ENCODE results near the gene PPDPF. TPM values are rescaled to one million over a fixed set of nuclear protein-coding genes. Genes with fewer than 3 reads are reported as not detected.
"Not testable (repeated sequence)": the region's sequence is repeated elsewhere in the genome, so short reads cannot be mapped to it uniquely, and the experiment has no call there.

The PPDPF gene
- total RNA-seq, 2 experiments from 2014 or later = 34.9 to 117 TPM

DNA sequence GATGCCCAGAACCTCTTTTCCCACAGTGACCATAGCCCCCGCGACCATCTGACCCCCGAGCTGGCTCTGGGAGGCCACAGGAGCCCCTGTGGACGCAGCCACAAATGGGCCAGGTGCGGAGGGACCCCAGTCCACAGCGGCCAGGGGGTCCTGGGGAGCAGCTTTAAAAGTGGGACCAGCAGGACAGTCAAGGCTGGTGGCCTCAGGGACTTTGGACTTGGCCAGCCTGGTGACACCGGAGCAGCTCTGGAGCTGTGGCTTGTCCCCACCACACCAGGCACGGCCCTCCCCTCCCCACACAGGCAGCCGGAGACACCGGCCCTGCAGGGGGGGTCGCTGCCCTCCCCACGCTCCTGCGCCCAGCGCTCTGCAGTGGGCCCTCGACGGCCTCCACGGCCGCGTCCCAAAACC, 36.9 kb downstream of the PPDPF start:
- H3K4me2 ChIP-seq (ENCODE audit: low read length) = no peak overlapping the region
- intact Hi-C loops (cut with micrococcal nuclease; ENCODE audit: unreplicated experiment) = no loop called here
- H3K4me1 ChIP-seq (ENCODE audit: insufficient read depth, low read length, poor library complexity, severe bottlenecking) = peaks cover 24% of the 10 kb centered on the region
- ChIA-PET CTCF (ENCODE audit: unreplicated experiment) (no interaction called here), POLR2A (interaction anchor here (0.6 to 1.2 kb wide), 2 partner anchors 15 to 17 kb away, joined by 3 to 4 read pairs; partner anchors contain the start of gene HELZ2)
- no peak for DNase-seq (ENCODE audit: low spot score)
- BruUV-seq (replicated peaks) = no TSS peak
- no peaks in the 10 kb centered on the region for H3K9me2 ChIP-seq (ENCODE audit: insufficient read depth, low read length)
- H4K20me1 ChIP-seq (ENCODE audit: insufficient read depth, low read length) = no peaks in the 10 kb centered on the region
- no peaks in the 10 kb centered on the region for H3K79me2 ChIP-seq (ENCODE audit: insufficient read depth, low read depth, low read length)
- H3K4me3 ChIP-seq (ENCODE audit: low read depth, low read length, poor library complexity, severe bottlenecking) = no peak overlapping the region
- H3K36me3 ChIP-seq (ENCODE audit: insufficient read depth, low read length) = no peaks in the 10 kb centered on the region
- H3K9me3 ChIP-seq (ENCODE audit: low read length) = no peaks in the 10 kb centered on the region
- TF ChIP-seq, protein P1, sequence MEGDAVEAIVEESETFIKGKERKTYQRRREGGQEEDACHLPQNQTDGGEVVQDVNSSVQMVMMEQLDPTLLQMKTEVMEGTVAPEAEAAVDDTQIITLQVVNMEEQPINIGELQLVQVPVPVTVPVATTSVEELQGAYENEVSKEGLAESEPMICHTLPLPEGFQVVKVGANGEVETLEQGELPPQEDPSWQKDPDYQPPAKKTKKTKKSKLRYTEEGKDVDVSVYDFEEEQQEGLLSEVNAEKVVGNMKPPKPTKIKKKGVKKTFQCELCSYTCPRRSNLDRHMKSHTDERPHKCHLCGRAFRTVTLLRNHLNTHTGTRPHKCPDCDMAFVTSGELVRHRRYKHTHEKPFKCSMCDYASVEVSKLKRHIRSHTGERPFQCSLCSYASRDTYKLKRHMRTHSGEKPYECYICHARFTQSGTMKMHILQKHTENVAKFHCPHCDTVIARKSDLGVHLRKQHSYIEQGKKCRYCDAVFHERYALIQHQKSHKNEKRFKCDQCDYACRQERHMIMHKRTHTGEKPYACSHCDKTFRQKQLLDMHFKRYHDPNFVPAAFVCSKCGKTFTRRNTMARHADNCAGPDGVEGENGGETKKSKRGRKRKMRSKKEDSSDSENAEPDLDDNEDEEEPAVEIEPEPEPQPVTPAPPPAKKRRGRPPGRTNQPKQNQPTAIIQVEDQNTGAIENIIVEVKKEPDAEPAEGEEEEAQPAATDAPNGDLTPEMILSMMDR (conservative IDR thresholded peaks at IDR 0.05; ENCODE audit: low read length) = no peak
- TF ChIP-seq EZH2phosphoT487 (IDR thresholded peaks at IDR 0.05; ENCODE audit: borderline replicate concordance, low read depth, low read length) = no peak
- H2AFZ ChIP-seq (ENCODE audit: low read length) = no peak overlapping the region
- H3K27ac ChIP-seq (ENCODE audit: low read depth, low read length, poor library complexity, severe bottlenecking) = no peak overlapping the region

- ChIA-PET CTCF (ENCODE audit: unreplicated experiment) (no interaction called here), POLR2A (no interaction called here)
- intact Hi-C loops (cut with micrococcal nuclease; ENCODE audit: unreplicated experiment) = no loop called here
Observed at GRCh38 chr20:63558804-63559484, 38.4 kb downstream of the PPDPF start.

DNA sequence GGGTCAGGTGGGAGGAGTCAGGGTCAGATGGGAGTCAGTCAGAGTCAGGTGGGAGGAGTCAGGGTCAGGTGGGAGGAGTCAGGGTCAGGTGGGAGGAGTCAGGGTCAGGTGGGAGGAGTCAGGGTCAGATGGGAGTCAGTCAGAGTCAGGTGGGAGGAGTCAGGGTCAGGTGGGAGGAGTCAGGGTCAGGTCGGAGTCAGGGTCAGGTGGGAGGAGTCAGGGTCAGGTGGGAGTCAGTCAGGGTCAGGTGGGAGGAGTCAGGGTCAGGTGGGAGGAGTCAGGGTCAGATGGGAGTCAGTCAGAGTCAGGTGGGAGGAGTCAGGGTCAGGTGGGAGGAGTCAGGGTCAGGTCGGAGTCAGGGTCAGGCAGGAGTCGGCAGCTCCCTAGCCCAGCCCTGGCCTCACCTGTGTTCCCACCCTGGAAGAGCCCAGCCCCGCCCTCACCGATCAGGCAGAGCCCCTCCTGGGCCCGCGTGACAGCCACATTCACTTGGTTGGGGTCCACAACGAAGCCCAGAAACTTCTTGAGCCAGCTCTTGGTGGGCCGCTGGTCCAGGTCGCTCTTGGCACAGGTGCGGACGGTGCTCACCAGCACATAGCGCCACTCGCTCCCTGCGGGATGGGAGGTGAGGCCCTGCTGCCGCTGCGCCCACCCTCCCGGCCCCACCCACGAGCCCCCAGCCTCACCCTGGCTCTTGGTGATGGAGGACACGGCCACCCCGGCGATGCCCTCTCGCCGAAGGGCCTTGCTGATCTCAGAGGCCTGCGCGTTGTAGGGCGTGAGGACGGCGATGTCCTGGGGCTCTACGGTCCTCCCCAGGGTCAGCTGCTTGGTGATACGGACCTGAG, 39.1 kb downstream of the PPDPF start:
- POLR2A ChIA-PET = not testable (repeated sequence)

More at GRCh38 chr20:63558804-63559484, 38.4 kb downstream of the PPDPF start:
- Histone ChIP-seq H2AFZ (ENCODE audit: low read length) (no peak overlapping the region), H3K4me1 (ENCODE audit: insufficient read depth, low read length, poor library complexity, severe bottlenecking) (peaks cover 12% of the 10 kb centered on the region), H3K4me3 (ENCODE audit: low read depth, low read length, poor library complexity, severe bottlenecking) (no peak overlapping the region), H3K9me2 (ENCODE audit: insufficient read depth, low read length) (no peaks in the 10 kb centered on the region), H3K9me3 (ENCODE audit: low read length) (no peaks in the 10 kb centered on the region), H3K79me2 (ENCODE audit: insufficient read depth, low read depth, low read length) (no peaks in the 10 kb centered on the region), H3K36me3 (ENCODE audit: insufficient read depth, low read length) (no peaks in the 10 kb centered on the region), H3K27ac (ENCODE audit: low read depth, low read length, poor library complexity, severe bottlenecking) (no peak overlapping the region), H4K20me1 (ENCODE audit: insufficient read depth, low read length) (no peaks in the 10 kb centered on the region), H3K4me2 (ENCODE audit: low read length) (no peak overlapping the region)
- no TSS peak for BruUV-seq (replicated peaks)
- no peak for DNase-seq (ENCODE audit: low spot score)
- TF ChIP-seq EZH2phosphoT487 (IDR thresholded peaks at IDR 0.05; ENCODE audit: borderline replicate concordance, low read depth, low read length) = no peak
- TF ChIP-seq, protein P1 (conservative IDR thresholded peaks at IDR 0.05; ENCODE audit: low read length) = no peak

More for the DNA sequence above, 39.1 kb downstream of the PPDPF start:
- CTCF ChIA-PET (ENCODE audit: unreplicated experiment); H3K9me2 ChIP-seq (ENCODE audit: insufficient read depth, low read length); H2AFZ ChIP-seq (ENCODE audit: low read length); H3K27ac ChIP-seq (ENCODE audit: low read depth, low read length, poor library complexity, severe bottlenecking); H3K4me2 ChIP-seq (ENCODE audit: low read length); H3K4me1 ChIP-seq (ENCODE audit: insufficient read depth, low read length, poor library complexity, severe bottlenecking); H3K79me2 ChIP-seq (ENCODE audit: insufficient read depth, low read depth, low read length); BruUV-seq (replicated peaks); H3K36me3 ChIP-seq (ENCODE audit: insufficient read depth, low read length); DNase-seq (ENCODE audit: low spot score); H3K9me3 ChIP-seq (ENCODE audit: low read length); H3K4me3 ChIP-seq (ENCODE audit: low read depth, low read length, poor library complexity, severe bottlenecking); H4K20me1 ChIP-seq (ENCODE audit: insufficient read depth, low read length); intact Hi-C loops (cut with micrococcal nuclease; ENCODE audit: unreplicated experiment): not testable (repeated sequence)

All from OCI-LY7 (cell line).